ENCODE measurements around the gene METTL27. TPM values are rescaled to one million over a fixed set of nuclear protein-coding genes. Genes with fewer than 3 reads are reported as not detected.
A peak's percentile ranks its signal among the peaks of the same experiment; 100 is the strongest.

METTL27 gene
- total RNA-seq, 3 donors from 2014 or later (not counting 1 experiment from before 2014, with no cell fraction given) = 1.2 TPM; not detected in 2

- Mint-ChIP-seq H3K27me3 (ENCODE audit: low read depth in 2 of 2) (peaks cover 0 to 3% of the 10 kb centered on the region in 2 donors), H3K4me1 (no peaks in the 10 kb centered on the region), H3K4me3 (no peak overlapping the region), H3K36me3 (no peaks in the 10 kb centered on the region), H3K9me3 (no peaks in the 10 kb centered on the region), H3K27ac (no peak overlapping the region)
- Histone ChIP-seq H3K27ac (ENCODE audit: low read length) (no peak overlapping the region), H3K27me3 (ENCODE audit: control insufficient read depth, insufficient read depth, low read length) (no peaks in the 10 kb centered on the region), H3K36me3 (ENCODE audit: control insufficient read depth, insufficient read depth, low read length) (no peaks in the 10 kb centered on the region), H3K4me3 (ENCODE audit: low read length) (no peak overlapping the region), H3K9me3 (ENCODE audit: control insufficient read depth, insufficient read depth, low read length) (no peaks in the 10 kb centered on the region), H3K4me1 (ENCODE audit: control insufficient read depth, insufficient read depth, low read length) (no peaks in the 10 kb centered on the region)
- ATAC-seq (no peak), DNase-seq (no peak)
- TF ChIP-seq CTCF (IDR thresholded peaks at IDR 0.05) = no peak
- intact Hi-C loops (cut with micrococcal nuclease) = no loop called here
- WGBS (ENCODE audit: insufficient coverage) = 82% methylated on average over 8 of the region's 8 CpGs
Measured at GRCh38 chr7:73815436-73815835, 26.9 kb downstream of the METTL27 start.

GRCh38 chr7:73812996-73813395 lies 29.3 kb downstream of the METTL27 start:
- Histone ChIP-seq H3K4me1 (ENCODE audit: control insufficient read depth, insufficient read depth, low read length) (no peaks in the 10 kb centered on the region), H3K4me3 (ENCODE audit: low read length) (no peak overlapping the region), H3K36me3 (ENCODE audit: control insufficient read depth, insufficient read depth, low read length) (no peaks in the 10 kb centered on the region), H3K27ac (ENCODE audit: low read length) (no peak overlapping the region), H3K9me3 (ENCODE audit: control insufficient read depth, insufficient read depth, low read length) (no peaks in the 10 kb centered on the region), H3K27me3 (ENCODE audit: control insufficient read depth, insufficient read depth, low read length) (no peaks in the 10 kb centered on the region)
- intact Hi-C loops (cut with micrococcal nuclease) = no loop called here
- Mint-ChIP-seq H3K27me3 (ENCODE audit: low read depth in 2 of 2) (peaks cover 0 to 3% of the 10 kb centered on the region in 2 donors), H3K9me3 (no peaks in the 10 kb centered on the region), H3K4me3 (no peak overlapping the region), H3K4me1 (no peaks in the 10 kb centered on the region), H3K27ac (no peak overlapping the region), H3K36me3 (no peaks in the 10 kb centered on the region)
- WGBS (ENCODE audit: insufficient coverage) = 89% methylated on average over 2 of the region's 3 CpGs
- no peak for DNase-seq
- no peak for ATAC-seq
- no peak for TF ChIP-seq CTCF (IDR thresholded peaks at IDR 0.05)

- no peaks in the 10 kb centered on the region for H3K27me3 ChIP-seq (ENCODE audit: control insufficient read depth, insufficient read depth, low read length)
- intact Hi-C loops (cut with micrococcal nuclease) = loop anchor here (1.0 kb wide), 1 partner anchor 44 kb away; no protein-coding TSS in a partner anchor
- no peak overlapping the region for H3K4me3 ChIP-seq (ENCODE audit: low read length)
- DNase-seq = peak; percentile 33 to 68
- H3K36me3 ChIP-seq (ENCODE audit: control insufficient read depth, insufficient read depth, low read length) = no peaks in the 10 kb centered on the region
- Mint-ChIP-seq H3K4me3 (no peak overlapping the region), H3K36me3 (no peaks in the 10 kb centered on the region), H3K4me1 (no peaks in the 10 kb centered on the region), H3K27me3 (ENCODE audit: low read depth in 2 of 2) (peaks cover 0 to 3% of the 10 kb centered on the region in 2 donors), H3K9me3 (no peaks in the 10 kb centered on the region), H3K27ac (no peak overlapping the region)
- peak; percentile 64 for TF ChIP-seq CTCF (IDR thresholded peaks at IDR 0.05)
- no peaks in the 10 kb centered on the region for H3K9me3 ChIP-seq (ENCODE audit: control insufficient read depth, insufficient read depth, low read length)
- no peaks in the 10 kb centered on the region for H3K4me1 ChIP-seq (ENCODE audit: control insufficient read depth, insufficient read depth, low read length)
- ATAC-seq = peak; percentile 71 to 89 (median 85)
- 10% methylated on average over 10 of the region's 11 CpGs for WGBS (ENCODE audit: insufficient coverage)
- H3K27ac ChIP-seq (ENCODE audit: low read length) = no peak overlapping the region
Measured at GRCh38 chr7:73811760-73812168, 30.6 kb downstream of the METTL27 start.

GRCh38 chr7:73810998-73811360 lies 31.3 kb downstream of the METTL27 start:
- no peak overlapping the region for H3K4me3 ChIP-seq (ENCODE audit: low read length)
- Mint-ChIP-seq H3K4me3 (no peak overlapping the region), H3K36me3 (no peaks in the 10 kb centered on the region), H3K4me1 (no peaks in the 10 kb centered on the region), H3K27me3 (ENCODE audit: low read depth in 2 of 2) (peaks cover 0 to 3% of the 10 kb centered on the region in 2 donors), H3K27ac (no peak overlapping the region), H3K9me3 (no peaks in the 10 kb centered on the region)
- intact Hi-C loops (cut with micrococcal nuclease) = loop anchor here (1.0 kb wide), 1 partner anchor 44 kb away; no protein-coding TSS in a partner anchor
- H3K4me1 ChIP-seq (ENCODE audit: control insufficient read depth, insufficient read depth, low read length) = no peaks in the 10 kb centered on the region
- H3K9me3 ChIP-seq (ENCODE audit: control insufficient read depth, insufficient read depth, low read length) = no peaks in the 10 kb centered on the region
- no peaks in the 10 kb centered on the region for H3K36me3 ChIP-seq (ENCODE audit: control insufficient read depth, insufficient read depth, low read length)
- no peaks in the 10 kb centered on the region for H3K27me3 ChIP-seq (ENCODE audit: control insufficient read depth, insufficient read depth, low read length)
- no peak for TF ChIP-seq CTCF (IDR thresholded peaks at IDR 0.05)
- ATAC-seq (no peak), DNase-seq (no peak)
- 63% methylated on average over 4 of the region's 4 CpGs for WGBS (ENCODE audit: insufficient coverage)
- H3K27ac ChIP-seq (ENCODE audit: low read length) = no peak overlapping the region
